Coronary artery (tissue), 2 donors: ENCODE measurements around the gene CD14.
"Not testable (repeated sequence)": the region's sequence is repeated elsewhere in the genome, so short reads cannot be mapped to it uniquely, and the experiment has no call there.

Experiments used
- DNase-seq: peaks from one replicate; pipeline ENCODE4 v3.0.0-alpha.2; 2017; ENCODE audit warnings: low spot score
- H3K27ac ChIP-seq, 2 donors: fragments of 200-600 bp; sonication (generic); one replicate each; pipeline ENCODE4 v1.5.1; 2016 to 2019
- H3K4me3 ChIP-seq: fragments of 200-600 bp; sonication (generic); 2 replicates; pipeline ENCODE4 v1.5.1; 2016; ENCODE audit warnings: mild to moderate bottlenecking, moderate library complexity
- TF ChIP-seq, protein P1 (sequence below): fragments of 200-600 bp; sonication (generic); IDR thresholded peaks from one replicate; pipeline ENCODE4 v1.5.1; 2019; ENCODE audit warnings: antibody characterized with exemption

CD14 gene

DNA sequence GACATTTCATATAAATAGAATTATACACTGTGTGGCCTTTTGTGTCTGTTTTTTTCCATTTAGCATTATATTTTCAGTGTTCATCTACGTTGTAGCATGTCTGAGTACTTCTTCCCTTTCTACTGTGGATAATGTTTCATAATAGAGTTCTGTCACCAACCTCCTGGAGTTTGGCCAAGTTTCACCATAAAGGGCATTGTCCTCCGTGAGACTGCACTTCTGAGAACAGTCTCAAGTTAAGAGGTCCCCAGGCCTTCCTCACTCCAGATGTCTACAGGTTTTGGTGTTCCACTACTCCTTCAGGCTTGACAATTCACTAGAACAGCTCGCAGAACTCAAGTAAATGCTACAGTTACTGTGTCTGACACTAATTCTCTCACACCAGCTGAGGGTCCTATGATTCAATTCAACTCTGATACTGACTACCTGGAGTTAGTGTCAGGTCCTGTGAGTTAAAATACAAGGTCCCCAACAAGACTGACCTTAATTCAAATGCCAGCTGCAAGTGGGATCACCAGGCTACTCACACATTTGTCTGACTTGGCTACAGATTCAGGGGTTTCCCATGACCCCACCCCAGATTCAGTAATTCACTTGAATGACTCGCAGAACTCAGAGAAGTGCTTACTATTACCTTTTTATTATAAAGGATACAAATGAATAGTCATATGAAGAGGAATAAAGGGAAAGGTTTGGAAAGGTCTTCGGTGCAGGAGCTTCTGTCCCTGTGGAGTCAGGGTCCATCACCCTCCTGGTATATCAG is 37.3 kb downstream of the CD14 start:
- peak overlapping the region in 1 of 2 donors; percentile 65 for H3K27ac ChIP-seq
- TF ChIP-seq, protein P1, sequence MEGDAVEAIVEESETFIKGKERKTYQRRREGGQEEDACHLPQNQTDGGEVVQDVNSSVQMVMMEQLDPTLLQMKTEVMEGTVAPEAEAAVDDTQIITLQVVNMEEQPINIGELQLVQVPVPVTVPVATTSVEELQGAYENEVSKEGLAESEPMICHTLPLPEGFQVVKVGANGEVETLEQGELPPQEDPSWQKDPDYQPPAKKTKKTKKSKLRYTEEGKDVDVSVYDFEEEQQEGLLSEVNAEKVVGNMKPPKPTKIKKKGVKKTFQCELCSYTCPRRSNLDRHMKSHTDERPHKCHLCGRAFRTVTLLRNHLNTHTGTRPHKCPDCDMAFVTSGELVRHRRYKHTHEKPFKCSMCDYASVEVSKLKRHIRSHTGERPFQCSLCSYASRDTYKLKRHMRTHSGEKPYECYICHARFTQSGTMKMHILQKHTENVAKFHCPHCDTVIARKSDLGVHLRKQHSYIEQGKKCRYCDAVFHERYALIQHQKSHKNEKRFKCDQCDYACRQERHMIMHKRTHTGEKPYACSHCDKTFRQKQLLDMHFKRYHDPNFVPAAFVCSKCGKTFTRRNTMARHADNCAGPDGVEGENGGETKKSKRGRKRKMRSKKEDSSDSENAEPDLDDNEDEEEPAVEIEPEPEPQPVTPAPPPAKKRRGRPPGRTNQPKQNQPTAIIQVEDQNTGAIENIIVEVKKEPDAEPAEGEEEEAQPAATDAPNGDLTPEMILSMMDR, result no peak
- no peak overlapping the region for H3K4me3 ChIP-seq
- DNase-seq, result no peak

DNA sequence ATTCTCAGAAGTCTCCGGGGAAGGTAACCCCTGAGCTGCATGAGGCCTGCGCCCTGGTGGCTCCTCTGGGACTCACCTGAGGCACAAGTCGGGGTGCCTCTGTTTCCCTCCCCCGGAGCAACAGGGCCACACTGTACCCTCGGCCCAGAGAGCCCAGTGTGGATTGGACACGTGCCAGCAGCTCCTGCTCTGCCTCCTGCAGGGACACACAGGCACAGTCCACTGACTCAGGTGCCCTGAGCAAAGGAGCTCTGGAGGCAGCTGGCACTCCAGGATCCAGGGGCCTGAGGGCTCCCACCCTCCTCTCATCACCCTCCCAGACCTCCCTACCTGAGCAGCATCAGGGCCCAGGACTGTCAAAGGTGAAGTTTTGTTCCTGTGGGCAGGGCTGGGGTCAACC is 38.8 kb downstream of the CD14 start:
- TF ChIP-seq, protein P1, result no peak
- no peak overlapping the region for H3K4me3 ChIP-seq

DNA sequence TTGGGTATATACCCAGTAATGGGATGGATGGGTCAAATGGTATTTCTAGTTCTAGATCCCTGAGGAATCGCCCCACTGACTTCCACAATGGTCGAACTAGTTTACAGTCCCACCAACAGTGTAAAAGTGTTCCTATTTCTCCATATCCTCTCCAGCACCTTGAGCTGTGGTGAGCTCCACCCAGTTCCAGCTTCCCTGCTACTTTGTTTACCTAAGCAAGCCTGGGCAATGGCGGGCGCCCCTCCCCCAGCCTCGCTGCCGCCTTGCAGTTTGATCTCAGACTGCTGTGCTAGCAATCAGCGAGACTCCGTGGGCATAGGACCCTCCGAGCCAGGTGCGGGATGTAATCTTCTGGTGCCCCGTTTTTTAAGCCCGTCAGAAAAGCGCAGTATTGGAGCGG is 39.9 kb downstream of the CD14 start:
- not testable (repeated sequence) for H3K27ac ChIP-seq, DNase-seq, H3K4me3 ChIP-seq

More for the DNA sequence above, 38.8 kb downstream of the CD14 start:
- peak overlapping the region in 1 of 2 donors; percentile 66 for H3K27ac ChIP-seq
- no peak for DNase-seq

DNA sequence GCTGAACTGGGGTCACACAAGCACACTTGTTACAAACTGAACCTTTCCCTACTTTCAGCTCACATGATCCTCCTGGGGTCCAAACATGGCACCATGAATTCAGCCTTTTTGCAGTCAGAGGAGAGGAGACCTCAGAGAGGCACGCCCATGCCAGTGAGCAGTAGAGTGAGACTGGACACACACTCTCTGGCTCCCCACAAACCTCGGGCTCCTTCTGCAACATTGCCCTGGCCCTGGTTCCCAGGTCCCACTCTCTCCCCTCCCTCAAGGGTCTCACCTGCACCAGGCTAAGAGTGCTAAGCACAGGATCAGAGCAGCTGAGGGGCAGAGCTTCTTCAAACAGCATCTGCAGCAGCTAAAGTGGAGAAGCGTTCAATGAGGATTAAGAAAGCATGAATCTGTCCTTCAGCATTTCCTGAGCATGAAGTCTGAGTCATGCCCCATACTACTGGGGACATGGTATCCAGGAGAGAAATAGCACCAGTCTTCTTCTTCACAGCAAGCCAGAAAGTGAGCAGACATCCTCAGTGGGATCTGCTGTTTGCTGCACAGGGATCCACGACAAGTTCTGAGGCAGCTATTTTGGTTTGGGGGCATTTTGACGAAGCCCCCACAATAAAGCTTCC is 41.1 kb downstream of the CD14 start:
- TF ChIP-seq, protein P1, result no peak
- Histone ChIP-seq H3K27ac (peak overlapping the region in 1 of 2 donors; percentile 72), H3K4me3 (peak overlapping the region; percentile 33)
- no peak for DNase-seq

DNA sequence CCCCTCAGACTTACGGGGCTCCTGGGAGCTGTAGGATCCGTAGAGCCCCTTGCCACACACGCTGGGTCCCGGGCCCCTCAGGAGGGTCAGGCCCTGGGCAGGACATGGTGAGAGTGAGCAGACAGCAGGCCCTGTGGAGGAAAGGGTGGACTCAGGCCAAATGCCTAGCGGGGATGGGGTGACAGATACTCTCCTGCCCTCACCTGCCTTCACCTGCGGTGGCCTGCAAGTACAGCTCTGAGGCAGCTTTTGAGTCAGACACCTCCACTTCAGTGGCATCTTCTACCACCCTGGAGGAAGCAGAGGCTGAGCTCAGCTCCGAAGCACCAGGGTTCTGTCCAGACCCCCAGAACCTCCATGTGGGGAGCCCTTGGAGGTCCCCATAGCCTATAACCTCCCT is 42.1 kb downstream of the CD14 start:
- Histone ChIP-seq H3K27ac (peak overlapping the region in 1 of 2 donors; percentile 72), H3K4me3 (peak overlapping the region; percentile 33)
- no peak for DNase-seq
- TF ChIP-seq, protein P1, result no peak

DNA sequence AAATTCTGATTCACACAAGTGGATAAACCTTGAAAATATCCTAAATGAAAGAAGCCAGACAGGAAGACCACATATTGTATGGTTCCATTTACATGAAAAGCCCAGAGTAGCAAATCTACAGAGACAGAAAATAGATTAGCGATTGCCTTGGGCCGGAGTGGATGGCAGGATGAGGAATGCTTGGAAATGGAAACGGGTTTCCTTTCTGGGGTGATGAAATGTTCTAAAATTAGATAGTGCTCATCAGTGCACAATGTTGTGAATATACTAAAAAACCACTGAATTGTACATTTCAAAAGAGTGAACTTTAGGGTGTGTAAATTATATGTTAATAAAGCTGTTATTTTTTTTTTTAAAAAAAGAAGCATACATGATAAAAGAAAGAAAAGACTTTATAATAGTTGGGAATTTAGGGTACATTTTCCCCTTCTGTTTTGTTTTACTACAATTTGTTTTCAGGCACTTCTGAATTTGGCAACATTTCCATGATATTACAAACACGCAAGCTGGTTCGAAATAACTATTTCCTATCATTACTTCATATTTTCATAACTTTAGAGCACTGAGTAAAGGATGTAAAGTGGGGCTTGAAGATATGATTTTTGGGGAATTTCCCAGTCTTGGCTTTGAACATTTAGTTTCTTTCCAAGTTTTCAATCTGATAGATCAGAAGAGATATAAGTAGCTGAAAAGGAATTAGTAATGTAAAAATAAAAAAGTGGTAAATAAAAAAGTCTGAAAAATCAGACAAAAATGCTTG is 44.5 kb downstream of the CD14 start:
- TF ChIP-seq, protein P1, result no peak
- H3K4me3 ChIP-seq, result no peak overlapping the region
- peak overlapping the region in 1 of 2 donors; percentile 40 for H3K27ac ChIP-seq
- DNase-seq, result no peak

DNA sequence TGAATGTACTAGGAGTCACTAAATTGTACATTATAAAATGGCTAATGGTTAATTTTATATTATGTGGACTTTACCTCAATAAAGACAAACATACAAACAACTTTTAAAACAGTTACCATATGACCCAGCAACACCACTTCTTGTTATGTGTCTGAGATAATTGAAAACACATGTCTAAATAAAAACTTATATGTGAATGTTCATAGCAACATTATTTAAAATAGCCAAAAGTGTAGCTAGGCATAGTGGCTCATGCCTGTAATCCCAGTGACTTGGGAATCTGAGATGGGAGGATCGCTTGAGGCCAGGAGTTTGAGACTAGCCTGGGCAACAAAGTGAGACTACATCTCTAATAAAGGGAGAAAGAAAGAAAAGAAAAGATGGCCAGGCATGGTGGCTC is 45.5 kb downstream of the CD14 start:
- Histone ChIP-seq H3K4me3 (no peak overlapping the region), H3K27ac (no peak overlapping the region)
- no peak for DNase-seq
- TF ChIP-seq, protein P1, result no peak
